ENCODE measurements around the gene C6orf89.

The C6orf89 gene

GRCh38 chr6:36852481-36853147 is 33.1 kb upstream of the C6orf89 start:
- no peak for DNase-seq (ENCODE audit: low read depth in 2 of 2, low spot score in 1 of 2)

- no peak for DNase-seq (ENCODE audit: low read depth in 2 of 2, low spot score in 1 of 2)
These were observed 32.4 kb upstream of the C6orf89 start for GRCh38 chr6:36853325-36853724.

DNA sequence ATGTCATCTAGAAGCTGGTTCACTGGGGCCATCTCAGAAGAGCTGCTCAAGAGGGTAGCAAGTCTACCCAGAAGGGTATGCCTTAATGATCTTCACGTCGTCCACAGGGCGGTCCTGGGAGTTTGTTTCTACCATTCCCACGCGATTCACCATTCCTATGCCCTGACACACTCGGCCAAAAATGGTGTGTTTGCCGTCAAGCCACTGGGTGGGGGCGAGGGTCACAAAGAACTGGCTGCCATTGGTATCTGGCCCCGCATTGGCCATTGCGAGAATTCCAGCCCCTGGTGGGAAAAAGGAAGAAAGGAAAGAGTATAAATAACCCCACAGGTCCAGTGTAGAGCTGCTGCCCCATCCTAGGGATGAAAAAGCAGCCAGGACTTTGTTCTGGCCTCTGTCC is 30.0 kb upstream of the C6orf89 start:
- no peak for DNase-seq (ENCODE audit: low read depth in 2 of 2, low spot score in 1 of 2)

DNA sequence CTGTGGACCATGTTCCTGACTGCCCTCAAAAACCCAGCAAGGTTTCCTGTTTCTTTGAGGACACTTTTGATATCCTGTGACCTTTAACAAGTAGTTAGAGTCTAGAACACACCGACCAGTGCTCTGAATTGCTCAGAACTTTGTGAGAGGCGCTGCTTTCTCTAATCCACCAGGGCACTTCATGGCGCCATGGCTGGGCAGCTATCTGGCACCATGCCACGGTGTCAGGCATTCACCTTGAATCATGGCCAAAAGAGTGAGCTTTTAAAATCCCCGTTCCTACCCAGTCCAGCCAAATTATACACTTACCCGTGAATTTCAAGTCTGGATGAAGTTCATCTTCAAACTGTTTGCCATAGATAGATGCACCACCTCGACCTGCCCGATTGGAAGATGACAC is 29.5 kb upstream of the C6orf89 start:
- no peak for DNase-seq (ENCODE audit: low read depth in 2 of 2, low spot score in 1 of 2)

DNA sequence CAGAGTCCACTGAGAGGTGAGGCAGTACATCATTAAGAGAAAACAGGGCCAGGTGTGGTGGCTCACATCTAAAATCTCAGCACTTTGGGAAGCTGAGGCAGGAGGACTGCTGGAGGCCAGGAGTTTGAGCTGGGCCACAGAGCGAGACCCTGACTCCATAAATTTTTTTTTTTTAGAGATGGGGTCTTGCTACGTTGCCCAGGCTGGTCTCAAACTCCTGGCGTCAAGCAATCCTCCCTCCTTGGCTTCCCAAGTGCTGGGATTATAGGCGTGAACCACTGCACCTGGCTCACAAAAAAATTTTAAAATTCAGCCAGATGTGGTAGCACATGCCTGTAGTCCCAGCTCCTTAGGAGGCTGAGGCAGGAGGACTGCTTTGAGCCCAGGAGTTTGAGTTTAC is 28.4 kb upstream of the C6orf89 start:
- DNase-seq (ENCODE audit: low read depth in 2 of 2, low spot score in 1 of 2): no peak

GRCh38 chr6:36858407-36858981 is 27.3 kb upstream of the C6orf89 start:
- DNase-seq (ENCODE audit: low read depth in 2 of 2, low spot score in 1 of 2): no peak

DNA sequence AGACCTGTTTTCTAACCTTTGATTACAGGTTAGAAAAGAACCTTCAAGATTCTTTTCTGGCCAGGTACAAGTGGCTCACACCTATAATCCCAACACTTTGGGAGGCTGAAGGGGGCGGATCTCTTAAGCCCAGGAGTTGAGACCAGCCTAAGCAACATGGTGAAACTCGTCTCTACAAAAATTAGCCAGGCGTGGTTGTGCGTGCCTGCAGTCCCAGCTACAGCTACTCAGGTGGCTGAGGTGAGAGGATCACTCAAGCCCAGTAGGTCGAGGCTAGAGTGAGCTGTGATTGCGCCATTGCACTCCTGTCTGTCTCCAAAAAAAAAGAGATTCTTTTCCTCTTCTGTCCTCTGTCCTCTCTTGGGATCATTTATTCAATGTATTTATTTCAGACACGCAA is 25.6 kb upstream of the C6orf89 start:
- no peak for DNase-seq (ENCODE audit: low read depth in 2 of 2, low spot score in 1 of 2)

DNA sequence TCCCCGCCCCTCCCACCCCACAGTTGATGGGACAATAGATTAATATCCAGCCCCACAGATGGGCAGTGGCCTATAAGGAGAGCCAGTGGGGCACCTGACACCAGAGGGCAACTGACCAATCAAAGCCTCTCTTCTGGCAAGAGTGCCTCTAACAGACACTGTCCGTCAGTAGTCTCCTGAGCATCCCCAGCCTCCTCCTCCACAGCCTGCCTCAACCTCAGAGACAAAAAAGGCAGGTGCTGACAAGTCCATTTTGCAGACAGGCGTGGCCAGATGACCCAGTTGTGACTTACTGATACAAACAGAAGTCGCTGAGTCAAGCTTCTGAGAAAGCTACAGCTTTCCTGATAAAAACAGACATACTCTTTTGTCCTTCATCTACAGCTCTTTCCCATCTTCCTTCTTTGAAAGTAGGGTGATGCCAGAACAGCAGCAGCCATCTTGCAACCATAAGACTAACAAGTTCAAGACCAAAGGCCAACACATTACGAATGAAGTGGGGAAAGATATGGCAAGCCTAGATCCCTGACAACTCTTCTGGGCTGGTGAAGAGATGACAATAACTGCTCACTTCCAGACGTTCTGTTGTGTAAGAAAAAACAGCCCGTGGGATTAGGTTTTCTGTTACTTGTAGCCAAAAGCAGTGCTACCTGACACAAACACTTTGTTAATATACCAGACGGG is 23.4 kb upstream of the C6orf89 start:
- DNase-seq (ENCODE audit: low read depth in 2 of 2, low spot score in 1 of 2): no peak

- no peak for DNase-seq (ENCODE audit: low read depth in 2 of 2, low spot score in 1 of 2)
These were observed 22.8 kb upstream of the C6orf89 start for GRCh38 chr6:36862848-36863382.

GRCh38 chr6:36863670-36864540 is 21.8 kb upstream of the C6orf89 start:
- no peak for DNase-seq (ENCODE audit: low read depth in 2 of 2, low spot score in 1 of 2)

GRCh38 chr6:36865835-36866234 is 19.9 kb upstream of the C6orf89 start:
- DNase-seq (ENCODE audit: low read depth in 2 of 2, low spot score in 1 of 2): no peak

DNA sequence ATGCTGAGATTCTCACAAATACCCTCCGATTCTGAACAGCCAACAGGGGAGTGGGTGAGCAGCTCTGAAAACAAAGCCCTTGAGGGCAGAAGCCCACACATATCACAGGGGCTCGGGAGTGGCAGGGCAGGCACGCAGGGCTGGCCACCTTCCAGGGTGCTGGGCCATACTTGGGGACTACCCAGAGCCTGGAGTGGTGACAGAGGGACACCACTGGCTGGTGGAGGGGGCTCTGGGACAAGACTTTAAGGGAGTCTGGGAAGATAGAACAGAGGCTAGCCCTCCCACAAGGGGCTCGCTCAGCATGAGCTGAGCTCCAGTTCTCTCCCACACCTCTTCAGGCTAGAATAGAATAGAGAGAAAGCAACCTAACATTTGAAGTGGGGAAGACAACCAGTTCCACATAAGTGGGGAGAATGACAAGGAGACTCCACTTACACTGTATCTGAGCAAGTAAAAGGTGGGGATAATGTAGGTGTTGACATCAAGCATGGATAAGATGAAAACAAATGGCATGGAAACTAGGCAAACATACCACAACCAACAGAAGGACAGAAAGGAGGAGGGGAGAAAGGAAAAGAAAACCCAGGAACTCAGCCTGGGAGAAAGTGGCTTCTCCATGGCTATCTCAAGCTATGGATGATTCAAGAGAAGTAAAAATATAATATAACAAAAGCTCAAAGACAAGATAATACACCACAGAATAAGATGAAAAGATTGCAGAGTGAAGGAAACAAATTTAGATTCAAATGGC is 18.1 kb upstream of the C6orf89 start:
- DNase-seq (ENCODE audit: low read depth in 2 of 2, low spot score in 1 of 2): no peak

DNA sequence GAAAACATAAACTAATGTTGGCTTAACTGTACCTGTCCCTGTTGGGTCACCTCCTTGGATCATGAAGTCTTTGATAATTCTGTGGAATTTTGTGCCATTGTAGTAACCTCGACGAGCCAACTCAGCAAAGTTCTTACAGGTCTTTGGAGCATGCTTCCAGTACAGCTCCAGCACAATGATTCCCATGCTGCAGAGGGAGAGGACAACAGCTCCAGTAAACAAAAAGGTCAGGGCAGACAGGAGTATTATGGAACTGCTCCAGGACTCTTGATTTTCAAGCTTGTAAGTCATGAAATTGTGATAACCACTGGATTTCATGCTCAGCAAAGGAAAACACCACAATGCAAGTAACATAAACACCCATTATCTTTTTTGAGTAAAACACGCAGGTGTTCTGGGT is 14.1 kb upstream of the C6orf89 start:
- DNase-seq (ENCODE audit: low read depth in 2 of 2, low spot score in 1 of 2): no peak

GRCh38 chr6:36873115-36873514 is 12.6 kb upstream of the C6orf89 start:
- no peak for DNase-seq (ENCODE audit: low read depth in 2 of 2, low spot score in 1 of 2)

DNA sequence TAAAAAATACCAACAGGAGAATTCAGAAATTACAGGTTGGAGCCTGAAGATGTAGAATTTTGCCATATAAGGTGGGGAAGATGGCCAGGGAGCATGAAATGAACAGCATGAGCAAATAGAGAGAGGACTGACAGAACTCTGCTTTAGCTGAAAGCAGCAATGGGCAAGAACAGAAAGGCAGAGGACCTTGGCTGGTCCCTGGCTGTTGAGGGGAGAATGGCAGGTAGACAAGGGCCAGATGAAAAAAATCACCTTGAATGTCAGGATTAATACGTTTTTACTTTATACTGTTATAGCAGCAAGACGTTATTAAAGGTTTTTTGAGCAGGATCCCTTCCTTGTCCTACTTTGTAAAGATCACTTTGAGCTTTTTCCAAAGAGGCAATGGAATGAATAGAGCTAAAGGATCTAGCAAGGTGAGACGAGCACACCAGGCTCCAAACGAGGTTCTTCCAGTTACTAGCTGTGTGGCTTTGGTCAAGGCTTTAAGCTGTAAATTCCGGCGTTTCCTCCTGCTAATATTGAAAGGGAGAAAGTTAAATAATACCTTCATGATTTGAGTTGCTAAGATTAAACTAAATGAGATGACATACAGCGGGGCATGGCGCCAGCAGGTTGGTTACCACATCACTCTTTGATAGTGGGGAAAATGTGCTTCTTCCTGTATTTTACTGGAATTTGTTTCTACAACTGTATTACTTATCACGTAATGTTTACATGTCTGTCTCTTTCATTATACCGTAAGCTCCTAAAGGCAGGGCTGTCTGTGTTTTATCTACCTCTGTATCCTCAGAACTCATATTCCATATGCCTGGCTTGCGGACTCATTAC is 11.9 kb upstream of the C6orf89 start:
- DNase-seq (ENCODE audit: low read depth in 2 of 2, low spot score in 1 of 2): no peak

DNA sequence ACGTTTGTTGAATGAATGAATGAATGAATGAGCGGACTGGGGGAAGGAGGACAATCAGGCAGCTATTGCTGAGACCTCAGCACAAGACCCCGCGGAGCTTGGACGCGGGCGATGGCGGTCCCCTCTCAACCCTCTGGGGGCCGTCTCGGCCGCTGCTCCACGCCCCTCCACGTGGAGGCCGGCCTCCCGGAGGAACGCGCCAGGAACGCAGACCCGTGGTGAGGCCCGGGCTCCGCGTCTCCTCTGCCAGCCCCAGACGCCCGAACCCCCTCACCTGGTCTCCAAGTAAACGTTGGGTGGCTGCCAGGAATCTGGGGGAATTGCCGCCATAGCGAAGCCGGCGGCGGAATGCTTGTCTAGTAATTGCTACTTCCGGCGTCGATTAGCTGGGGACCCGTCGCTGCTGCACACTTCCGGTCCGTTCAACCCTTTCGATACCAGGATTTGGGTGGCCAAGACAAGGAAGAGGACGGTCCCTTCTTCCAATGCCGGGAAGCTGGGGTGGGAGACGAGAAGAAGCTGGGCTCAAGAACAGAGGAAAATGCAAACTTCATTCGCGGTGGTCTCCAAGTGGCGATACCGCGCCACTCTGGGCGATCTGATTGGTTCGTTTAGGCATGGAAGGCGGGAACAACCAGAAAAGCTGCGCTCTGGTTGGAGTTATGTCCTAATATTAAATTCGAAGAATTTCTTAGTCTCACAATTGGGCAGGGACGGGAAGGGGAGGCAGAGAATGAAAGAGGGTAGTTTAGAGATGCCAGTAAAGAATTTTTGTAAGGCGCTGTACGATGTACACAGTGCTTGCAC is 11.1 kb upstream of the C6orf89 start, which contains the start of gene PPIL1:
Gene PPIL1, minus strand, starts transcription at position 361 of the 807 bp plus-strand sequence. Its CDS starts 31 bp downstream, at position 330.
- peak; percentile 56 to 61 for DNase-seq (ENCODE audit: low read depth in 2 of 2, low spot score in 1 of 2)

- DNase-seq (ENCODE audit: low read depth in 2 of 2, low spot score in 1 of 2): no peak
These were observed 10.5 kb upstream of the C6orf89 start for GRCh38 chr6:36875250-36875633.

DNA sequence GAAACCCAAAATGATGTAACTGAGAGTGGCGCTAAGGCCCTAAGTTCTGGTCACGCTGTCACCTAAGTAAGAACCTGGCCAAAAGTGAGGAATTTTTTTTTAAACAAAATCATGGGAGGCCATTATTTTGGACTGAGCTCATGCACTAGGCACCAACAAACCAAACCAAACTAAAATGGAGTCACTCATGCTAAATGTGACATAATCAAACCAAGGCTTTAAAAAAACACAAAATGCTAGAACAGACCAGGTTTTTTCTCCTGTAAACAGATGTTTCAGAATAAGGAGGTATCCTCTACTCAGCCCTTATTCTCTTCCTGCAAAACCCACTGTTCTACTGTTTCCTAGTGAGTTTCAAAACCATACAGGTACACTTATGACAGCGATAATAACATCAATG is 1.1 kb upstream of the C6orf89 start:
- DNase-seq (ENCODE audit: low read depth in 2 of 2, low spot score in 1 of 2): no peak
